Measurements from ENCODE around the gene ASB8. TPM values are rescaled to one million over a fixed set of nuclear protein-coding genes. Genes with fewer than 3 reads are reported as not detected.
A peak's percentile ranks its signal among the peaks of the same experiment; 100 is the strongest.

The ASB8 gene
- total and polyA plus RNA-seq, 2 experiments from 2014 or later, result 23.3 to 27.3 TPM

- Histone ChIP-seq H3F3A (ENCODE audit: insufficient read depth) (no peaks in the 10 kb centered on the region), H3K4me3 (no peak overlapping the region), H3K36me3 (ENCODE audit: low read depth) (no peaks in the 10 kb centered on the region), H3K4me1 (ENCODE audit: insufficient read depth) (no peaks in the 10 kb centered on the region), H4K20me1 (ENCODE audit: insufficient read depth) (no peaks in the 10 kb centered on the region), H3K9me3 (ENCODE audit: low read depth) (no peaks in the 10 kb centered on the region), H3K4me2 (ENCODE audit: unreplicated experiment) (no peak overlapping the region), H2AFZ (no peak overlapping the region), H3K27ac (no peak overlapping the region), H3K9ac (no peak overlapping the region), H3K27me3 (replicated peaks; ENCODE audit: insufficient read depth) (no peaks in the 10 kb centered on the region), H3K9me2 (ENCODE audit: insufficient read depth) (no peaks in the 10 kb centered on the region), H3K79me2 (ENCODE audit: insufficient read depth) (no peaks in the 10 kb centered on the region)
- in situ Hi-C loops (cut with MboI), result no loop called here
- WGBS, 2 experiments (ENCODE audit: low coverage in 1 of 2, low lambda C conversion rate in 2 of 2, missing lambda C conversion rate in 2 of 2), result 0% methylated on average over 2 of the region's 2 CpGs
- peak; percentile 66 for DNase-seq
- no peak for TF ChIP-seq EZH2phosphoT487 (IDR thresholded peaks at IDR 0.05; ENCODE audit: insufficient read depth, low read depth)
- no peak for TF ChIP-seq EZH2 (IDR thresholded peaks at IDR 0.05; ENCODE audit: insufficient read depth, poor library complexity, severe bottlenecking)
These were observed 8.0 kb upstream of the ASB8 start for GRCh38 chr12:48165089-48165981.

GRCh38 chr12:48164451-48164850, 7.1 kb upstream of the ASB8 start:
- no peak for TF ChIP-seq EZH2 (IDR thresholded peaks at IDR 0.05; ENCODE audit: insufficient read depth, poor library complexity, severe bottlenecking)
- TF ChIP-seq EZH2phosphoT487 (IDR thresholded peaks at IDR 0.05; ENCODE audit: insufficient read depth, low read depth), result no peak
- 58 to 61% methylated on average over 2 of the region's 2 CpGs for WGBS, 2 experiments (ENCODE audit: low coverage in 1 of 2, low lambda C conversion rate in 2 of 2, missing lambda C conversion rate in 2 of 2)

GRCh38 chr12:48163150-48163747, 5.9 kb upstream of the ASB8 start:
- no peak for TF ChIP-seq EZH2 (IDR thresholded peaks at IDR 0.05; ENCODE audit: insufficient read depth, poor library complexity, severe bottlenecking)
- TF ChIP-seq EZH2phosphoT487 (IDR thresholded peaks at IDR 0.05; ENCODE audit: insufficient read depth, low read depth), result no peak
- in situ Hi-C loops (cut with MboI), result no loop called here

More at GRCh38 chr12:48164451-48164850, 7.1 kb upstream of the ASB8 start:
- Histone ChIP-seq H3K79me2 (ENCODE audit: insufficient read depth) (no peaks in the 10 kb centered on the region), H3K4me3 (no peak overlapping the region), H3K9ac (no peak overlapping the region), H3K4me1 (ENCODE audit: insufficient read depth) (no peaks in the 10 kb centered on the region), H3K27ac (no peak overlapping the region), H2AFZ (no peak overlapping the region), H3K9me3 (ENCODE audit: low read depth) (no peaks in the 10 kb centered on the region), H3F3A (ENCODE audit: insufficient read depth) (no peaks in the 10 kb centered on the region), H3K27me3 (replicated peaks; ENCODE audit: insufficient read depth) (no peaks in the 10 kb centered on the region), H4K20me1 (ENCODE audit: insufficient read depth) (no peaks in the 10 kb centered on the region), H3K36me3 (ENCODE audit: low read depth) (no peaks in the 10 kb centered on the region), H3K9me2 (ENCODE audit: insufficient read depth) (no peaks in the 10 kb centered on the region), H3K4me2 (ENCODE audit: unreplicated experiment) (no peak overlapping the region)
- no peak for DNase-seq
- in situ Hi-C loops (cut with MboI), result no loop called here

GRCh38 chr12:48160807-48161206, 3.5 kb upstream of the ASB8 start:
- DNase-seq, result peak; percentile 20
- Histone ChIP-seq H3K27ac (no peak overlapping the region), H3K9me2 (ENCODE audit: insufficient read depth) (no peaks in the 10 kb centered on the region), H3F3A (ENCODE audit: insufficient read depth) (no peaks in the 10 kb centered on the region), H3K36me3 (ENCODE audit: low read depth) (no peaks in the 10 kb centered on the region), H3K4me2 (ENCODE audit: unreplicated experiment) (no peak overlapping the region), H3K27me3 (replicated peaks; ENCODE audit: insufficient read depth) (no peaks in the 10 kb centered on the region), H3K4me3 (no peak overlapping the region), H4K20me1 (ENCODE audit: insufficient read depth) (no peaks in the 10 kb centered on the region), H3K4me1 (ENCODE audit: insufficient read depth) (peaks cover 6% of the 10 kb centered on the region), H3K9me3 (ENCODE audit: low read depth) (no peaks in the 10 kb centered on the region), H3K79me2 (ENCODE audit: insufficient read depth) (peaks cover 15% of the 10 kb centered on the region), H3K9ac (no peak overlapping the region), H2AFZ (no peak overlapping the region)
- TF ChIP-seq EZH2phosphoT487 (IDR thresholded peaks at IDR 0.05; ENCODE audit: insufficient read depth, low read depth) (no peak), EZH2 (IDR thresholded peaks at IDR 0.05; ENCODE audit: insufficient read depth, poor library complexity, severe bottlenecking) (no peak)
- in situ Hi-C loops (cut with MboI), result no loop called here
- 52 to 62% methylated on average over 2 of the region's 2 CpGs for WGBS, 2 experiments (ENCODE audit: low coverage in 1 of 2, low lambda C conversion rate in 2 of 2, missing lambda C conversion rate in 2 of 2)

More at GRCh38 chr12:48163150-48163747, 5.9 kb upstream of the ASB8 start:
- H3K4me1 ChIP-seq (ENCODE audit: insufficient read depth), result no peaks in the 10 kb centered on the region
- no peaks in the 10 kb centered on the region for H4K20me1 ChIP-seq (ENCODE audit: insufficient read depth)
- H3K27ac ChIP-seq, result no peak overlapping the region
- 0 out of 2 replicates have a peak overlapping the region, but pooled peaks have one; percentile 2 for H2AFZ ChIP-seq
- DNase-seq, result no peak
- no peaks in the 10 kb centered on the region for H3K36me3 ChIP-seq (ENCODE audit: low read depth)
- WGBS, 2 experiments (ENCODE audit: low coverage in 1 of 2, low lambda C conversion rate in 2 of 2, missing lambda C conversion rate in 2 of 2), result 66 to 69% methylated on average over 5 of the region's 5 CpGs
- no peaks in the 10 kb centered on the region for H3K27me3 ChIP-seq (replicated peaks; ENCODE audit: insufficient read depth)
- no peaks in the 10 kb centered on the region for H3K9me3 ChIP-seq (ENCODE audit: low read depth)
- no peaks in the 10 kb centered on the region for H3K9me2 ChIP-seq (ENCODE audit: insufficient read depth)
- H3K4me3 ChIP-seq, result no peak overlapping the region
- H3F3A ChIP-seq (ENCODE audit: insufficient read depth), result no peaks in the 10 kb centered on the region
- no peak overlapping the region for H3K9ac ChIP-seq
- H3K79me2 ChIP-seq (ENCODE audit: insufficient read depth), result no peaks in the 10 kb centered on the region
- no peak overlapping the region for H3K4me2 ChIP-seq (ENCODE audit: unreplicated experiment)
